Neuronal stem cell (in vitro differentiated cells): ENCODE results near the gene KCNA2.
A peak's percentile ranks its signal among the peaks of the same experiment; 100 is the strongest.

Source experiments
- DNase-seq: peaks from one replicate; pipeline ENCODE4 v3.0.0-alpha.2; 2013; ENCODE audit warnings: low spot score
- H2AFZ ChIP-seq: one replicate; pipeline ENCODE4 v1.6.1; 2013; ENCODE audit warnings: mild to moderate bottlenecking, low read length, inconsistent platforms
- H2AK5ac ChIP-seq: 2 replicates; pipeline ENCODE4 v1.6.1; 2013; ENCODE audit warnings: low read depth, mild to moderate bottlenecking, inconsistent platforms, low read length, moderate library complexity, mixed read lengths
- H2BK120ac ChIP-seq: 2 replicates; pipeline ENCODE4 v1.6.1; 2013; ENCODE audit warnings: low read depth, mild to moderate bottlenecking, inconsistent platforms, low read length, moderate library complexity, mixed read lengths
- H2BK12ac ChIP-seq: one replicate; pipeline ENCODE4 v1.6.1; 2013; ENCODE audit warnings: low read length, inconsistent platforms
- H2BK15ac ChIP-seq: 2 replicates; pipeline ENCODE4 v1.6.1; 2013; ENCODE audit warnings: mild to moderate bottlenecking, low read length, inconsistent platforms, mixed read lengths
- H2BK5ac ChIP-seq: one replicate; pipeline ENCODE4 v1.6.1; 2013; ENCODE audit warnings: inconsistent platforms, mild to moderate bottlenecking, low read length, moderate library complexity
- H3K14ac ChIP-seq: one replicate; pipeline ENCODE4 v1.6.1; 2013; ENCODE audit warnings: low read length, inconsistent platforms
- H3K18ac ChIP-seq: 2 replicates; pipeline ENCODE4 v1.6.1; 2013; ENCODE audit warnings: low read length, inconsistent platforms
- H3K23ac ChIP-seq: 2 replicates; pipeline ENCODE4 v1.6.1; 2013; ENCODE audit warnings: low read depth, mild to moderate bottlenecking, mixed read lengths, low read length, inconsistent platforms; ENCODE audit not compliant: poor library complexity
- H3K27ac ChIP-seq: replicated peaks from 3 replicates; pipeline ENCODE4 v1.5.1; 2013; ENCODE audit warnings: low read length, inconsistent platforms
- H3K27me3 ChIP-seq, 3 experiments: 2 replicates each; pipeline ENCODE4 v1.6.1; 2013; ENCODE audit warnings: low read length in 3 of 3, mild to moderate bottlenecking in 2 of 3, inconsistent platforms in 1 of 3, low read depth in 1 of 3, mixed read lengths in 1 of 3, moderate library complexity in 1 of 3; ENCODE audit not compliant: control insufficient read depth in 3 of 3, insufficient read depth in 3 of 3
- H3K36me3 ChIP-seq, 2 donors: replicated peaks in 1 of 2; 2 replicates each; pipeline ENCODE4 v1.6.1; 2013; ENCODE audit warnings: low read length in 2 of 2; ENCODE audit not compliant: control insufficient read depth in 2 of 2, insufficient read depth in 2 of 2
- H3K4ac ChIP-seq: 2 replicates; pipeline ENCODE4 v1.6.1; 2013; ENCODE audit warnings: inconsistent platforms, mild to moderate bottlenecking, low read length, moderate library complexity
- H3K4me1 ChIP-seq, 2 donors: 1 replicate in 1 of 2; 2 replicates in 1 of 2; pipeline ENCODE4 v1.6.1; 2013; ENCODE audit warnings: low read length in 2 of 2, low read depth in 1 of 2; ENCODE audit not compliant: control insufficient read depth in 2 of 2, insufficient read depth in 1 of 2
- H3K4me2 ChIP-seq: one replicate; pipeline ENCODE4 v1.6.1; 2013; ENCODE audit warnings: mild to moderate bottlenecking, low read length, inconsistent platforms; ENCODE audit not compliant: insufficient read depth, poor library complexity, severe bottlenecking
- H3K4me3 ChIP-seq, 2 donors: 2 replicates each; pipeline ENCODE4 v1.5.1; 2013; ENCODE audit warnings: low read length in 2 of 2, mild to moderate bottlenecking in 2 of 2, inconsistent platforms in 1 of 2, moderate library complexity in 1 of 2
- H3K79me1 ChIP-seq: one replicate; pipeline ENCODE4 v1.6.1; 2013; ENCODE audit warnings: low read depth, mild to moderate bottlenecking, inconsistent platforms, low read length, moderate library complexity
- H3K9ac ChIP-seq: one replicate; pipeline ENCODE4 v1.6.1; 2013; ENCODE audit warnings: mild to moderate bottlenecking, low read depth, low read length, inconsistent platforms; ENCODE audit not compliant: poor library complexity
- H3K9me3 ChIP-seq, 2 donors: replicated peaks in 1 of 2; 2 replicates each; pipeline versions ENCODE3 to v1.6.1; 2013; ENCODE audit warnings: low read length in 2 of 2, mild to moderate bottlenecking in 2 of 2, inconsistent platforms in 1 of 2, low read depth in 1 of 2, mixed read lengths in 1 of 2, moderate library complexity in 1 of 2; ENCODE audit not compliant: control insufficient read depth in 2 of 2, insufficient read depth in 1 of 2
- H4K8ac ChIP-seq: one replicate; pipeline ENCODE4 v1.6.1; 2013; ENCODE audit warnings: low read depth, mild to moderate bottlenecking, inconsistent platforms, low read length, moderate library complexity
- H4K91ac ChIP-seq: one replicate; pipeline ENCODE4 v1.6.1; 2013; ENCODE audit warnings: low read length, low read depth, mild to moderate bottlenecking, inconsistent platforms; ENCODE audit not compliant: poor library complexity
- WGBS, 2 donors: extraction: QIAGEN DNeasy Blood & Tissue Kit; methylation state at CpG; one replicate each; pipeline ENCODE4 v1.1.7; 2013; ENCODE audit warnings: missing lambda C conversion rate in 2 of 2, mixed read lengths in 1 of 2; ENCODE audit not compliant: insufficient read length in 2 of 2, insufficient replicate concordance in 1 of 2; ENCODE audit errors: extremely low coverage in 2 of 2; 5-methylcytosine and 5-hydroxymethylcytosine counted together

KCNA2 gene

DNA sequence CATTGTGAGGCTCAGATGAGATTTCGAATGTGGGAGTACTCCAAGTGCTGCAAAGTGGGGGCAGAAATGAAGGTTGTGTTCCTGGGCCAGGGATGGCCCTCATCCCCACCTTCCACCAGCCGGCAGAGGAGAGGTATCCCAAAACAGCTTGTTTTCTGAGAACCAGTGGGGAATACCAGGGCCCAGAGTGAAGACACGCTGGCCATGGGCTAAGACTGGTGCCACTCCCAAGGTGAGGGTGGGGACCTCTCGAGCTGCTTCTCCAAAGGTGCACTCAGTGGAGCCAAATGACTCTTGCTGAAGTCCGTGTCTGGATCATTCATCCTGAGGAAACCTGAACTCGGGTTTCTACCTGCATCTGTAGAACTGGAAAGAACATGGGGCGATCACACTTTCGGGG, 22.1 kb downstream of the KCNA2 start:
- DNase-seq, result no peak
- no peaks in the 10 kb centered on the region for H3K36me3 ChIP-seq
- no peak overlapping the region for H3K14ac ChIP-seq
- H3K18ac ChIP-seq, result no peak overlapping the region
- H3K4me1 ChIP-seq, result peaks cover 7 to 10% of the 10 kb centered on the region in 2 donors
- H3K27ac ChIP-seq, result no peak overlapping the region
- H3K9ac ChIP-seq, result no peak overlapping the region
- peaks cover 0 to 16% (median 2%) of the 10 kb centered on the region in 3 experiments for H3K27me3 ChIP-seq
- no peak overlapping the region for H3K4me2 ChIP-seq
- no peak overlapping the region for H2BK15ac ChIP-seq
- H2BK12ac ChIP-seq, result no peak overlapping the region
- no peak overlapping the region for H3K23ac ChIP-seq
- H3K4ac ChIP-seq, result no peak overlapping the region
- no peak overlapping the region for H2BK120ac ChIP-seq
- no peak overlapping the region for H2BK5ac ChIP-seq
- WGBS, 2 donors, result no CpG with 5 or more reads among the region's 8 CpGs
- H4K8ac ChIP-seq, result no peak overlapping the region
- no peak overlapping the region for H2AFZ ChIP-seq
- H3K9me3 ChIP-seq, result no peaks in the 10 kb centered on the region
- H2AK5ac ChIP-seq, result no peak overlapping the region
- no peaks in the 10 kb centered on the region for H3K79me1 ChIP-seq
- H3K4me3 ChIP-seq, result no peak overlapping the region
- H4K91ac ChIP-seq, result no peak overlapping the region

DNA sequence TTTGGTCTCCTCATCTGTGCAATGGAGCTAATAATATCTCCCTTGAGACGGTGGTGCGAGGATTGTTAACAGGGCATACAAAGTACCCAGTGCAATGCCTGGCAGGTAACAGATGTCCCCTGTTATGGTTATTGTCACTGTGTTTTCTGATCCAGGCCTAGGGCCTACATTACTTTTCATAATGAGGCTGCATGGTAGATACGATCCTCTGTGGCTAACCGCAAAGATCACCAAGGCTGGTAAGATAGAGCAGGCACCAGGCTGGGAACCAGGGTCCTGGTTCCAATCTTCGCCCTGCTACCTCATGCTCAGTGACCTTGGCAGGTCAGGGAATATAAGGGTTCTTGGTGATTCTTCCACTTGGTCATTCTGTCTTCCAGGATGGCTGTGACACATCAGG, 22.7 kb downstream of the KCNA2 start:
- Histone ChIP-seq H3K27me3 (peaks cover 0 to 15% (median 0%) of the 10 kb centered on the region in 3 experiments), H4K91ac (no peak overlapping the region), H2AFZ (no peak overlapping the region), H2AK5ac (no peak overlapping the region), H3K4me1 (peaks cover 7 to 10% of the 10 kb centered on the region in 2 donors), H3K4me2 (no peak overlapping the region), H3K9me3 (no peaks in the 10 kb centered on the region), H2BK12ac (no peak overlapping the region), H3K4ac (no peak overlapping the region), H2BK120ac (no peak overlapping the region), H3K14ac (no peak overlapping the region), H3K36me3 (no peaks in the 10 kb centered on the region), H3K79me1 (no peaks in the 10 kb centered on the region), H3K27ac (no peak overlapping the region), H3K23ac (no peak overlapping the region), H3K4me3 (peak overlapping the region in 1 of 2 donors; percentile 31), H4K8ac (no peak overlapping the region), H2BK5ac (no peak overlapping the region), H3K18ac (no peak overlapping the region), H3K9ac (no peak overlapping the region), H2BK15ac (no peak overlapping the region)
- WGBS, 2 donors, result no CpG with 5 or more reads among the region's 5 CpGs
- DNase-seq, result no peak

DNA sequence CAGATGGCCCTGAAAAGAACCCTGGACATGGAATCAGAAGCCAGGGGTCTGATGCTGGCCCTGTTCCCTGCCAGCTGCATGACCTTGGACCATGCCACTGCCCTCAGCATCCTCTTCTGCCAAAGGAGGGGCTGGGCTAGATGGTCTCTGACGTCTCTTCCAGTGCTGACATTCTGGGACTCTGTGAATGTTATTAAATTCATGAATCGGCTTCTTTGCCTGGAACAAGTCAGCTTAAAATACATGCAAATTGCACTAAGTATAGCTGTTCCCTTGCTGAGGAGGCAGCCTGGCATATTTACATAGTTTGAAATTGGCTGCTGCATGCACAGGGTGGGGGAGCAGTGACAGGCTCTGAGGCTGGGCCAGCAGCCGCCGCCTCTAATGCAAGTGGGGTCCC, 23.8 kb downstream of the KCNA2 start:
- no peak overlapping the region for H2BK120ac ChIP-seq
- no peaks in the 10 kb centered on the region for H3K79me1 ChIP-seq
- H3K9me3 ChIP-seq, result no peaks in the 10 kb centered on the region
- no peak overlapping the region for H3K27ac ChIP-seq
- no peak overlapping the region for H3K4ac ChIP-seq
- H4K8ac ChIP-seq, result no peak overlapping the region
- no peaks in the 10 kb centered on the region for H3K36me3 ChIP-seq
- peaks cover 0 to 5% (median 0%) of the 10 kb centered on the region in 3 experiments for H3K27me3 ChIP-seq
- no CpG with 5 or more reads among the region's 4 CpGs for WGBS, 2 donors
- H2AK5ac ChIP-seq, result no peak overlapping the region
- H3K4me1 ChIP-seq, result peaks cover 7 to 10% of the 10 kb centered on the region in 2 donors
- H3K14ac ChIP-seq, result no peak overlapping the region
- no peak overlapping the region for H3K18ac ChIP-seq
- no peak overlapping the region for H2BK12ac ChIP-seq
- no peak overlapping the region for H3K4me3 ChIP-seq
- no peak overlapping the region for H3K9ac ChIP-seq
- H4K91ac ChIP-seq, result no peak overlapping the region
- peak overlapping the region; percentile 13 for H3K23ac ChIP-seq
- no peak overlapping the region for H3K4me2 ChIP-seq
- H2BK15ac ChIP-seq, result peak overlapping the region; percentile 7
- DNase-seq, result no peak
- no peak overlapping the region for H2AFZ ChIP-seq
- H2BK5ac ChIP-seq, result no peak overlapping the region

DNA sequence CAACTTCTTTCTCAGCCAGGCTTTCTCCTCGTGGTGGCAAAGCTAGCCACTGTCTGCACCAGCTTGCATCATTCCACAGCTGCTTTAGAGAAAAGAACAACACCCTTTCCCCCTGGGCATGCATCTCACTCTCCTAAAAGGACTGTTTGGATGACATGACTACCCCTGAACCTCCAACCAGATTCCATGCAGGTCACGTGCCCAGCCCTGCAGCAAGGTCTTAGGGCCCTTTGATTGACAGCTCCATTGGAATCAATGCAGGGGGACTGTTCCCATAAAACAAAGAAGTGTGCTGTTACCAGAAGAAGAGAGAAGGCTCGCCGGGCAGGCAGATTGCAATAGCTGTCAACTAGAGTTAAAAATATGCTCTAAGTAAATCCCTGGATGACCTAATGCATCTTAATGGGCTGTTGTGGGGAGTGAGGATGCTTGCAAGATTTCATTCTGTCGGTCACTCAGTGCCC, 24.4 kb downstream of the KCNA2 start:
- Histone ChIP-seq H3K4me3 (no peak overlapping the region), H3K9me3 (no peaks in the 10 kb centered on the region), H4K91ac (no peak overlapping the region), H3K4me2 (no peak overlapping the region), H3K79me1 (no peaks in the 10 kb centered on the region), H2BK5ac (no peak overlapping the region), H2BK15ac (peak overlapping the region; percentile 7), H3K18ac (no peak overlapping the region), H2AK5ac (no peak overlapping the region), H2AFZ (peak overlapping the region; percentile 33), H3K9ac (no peak overlapping the region), H3K4ac (no peak overlapping the region), H3K14ac (no peak overlapping the region), H3K27ac (peak overlapping the region; percentile 17), H3K36me3 (no peaks in the 10 kb centered on the region), H3K23ac (no peak overlapping the region), H3K4me1 (peaks cover 7 to 10% of the 10 kb centered on the region in 2 donors), H3K27me3 (peaks cover 0 to under 1% (median 0%) of the 10 kb centered on the region in 3 experiments), H2BK120ac (no peak overlapping the region), H4K8ac (no peak overlapping the region), H2BK12ac (no peak overlapping the region)
- WGBS, 2 donors, result no CpG with 5 or more reads among the region's 5 CpGs
- DNase-seq, result peak; percentile 14
